Measurements from ENCODE around the gene CCDC24.

CCDC24 gene

GRCh38 chr1:44027320-44027719 lies 35.9 kb downstream of the CCDC24 start:
- DNase-seq = no peak

DNA sequence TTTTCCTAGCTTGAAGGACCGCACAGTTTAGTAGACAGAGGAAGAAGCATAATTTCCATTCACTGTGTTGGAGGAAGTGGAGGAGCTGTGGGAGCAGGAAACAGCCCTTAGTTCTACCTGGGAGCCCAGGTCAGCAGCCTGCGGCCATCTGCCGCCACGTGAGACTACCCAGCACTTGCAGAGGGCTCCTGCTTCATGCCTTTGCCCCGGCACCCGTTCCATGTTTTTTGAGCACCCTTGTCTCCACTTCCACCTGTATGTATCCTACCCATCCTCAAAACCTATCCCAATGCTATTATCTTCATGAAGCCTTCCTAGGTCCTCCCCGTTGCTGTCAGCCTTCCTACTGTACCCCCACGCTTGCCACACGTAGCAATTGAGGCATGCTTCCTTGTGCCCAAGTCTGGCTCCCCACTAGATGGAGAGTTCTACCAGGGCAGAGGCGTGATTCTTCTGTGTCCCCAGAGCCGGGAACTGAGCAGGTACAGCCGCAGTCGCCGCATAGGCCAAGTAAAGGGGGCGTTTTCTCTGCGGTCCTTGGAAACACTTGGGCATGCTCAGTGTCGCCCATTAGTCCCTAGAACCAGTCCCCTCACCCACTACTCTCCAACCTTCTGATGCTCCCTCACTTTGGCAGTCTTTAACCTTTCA lies 38.0 kb downstream of the CCDC24 start:
- DNase-seq = peak; percentile 86

- DNase-seq = peak; percentile 86
Measured at GRCh38 chr1:44029911-44030604, 38.7 kb downstream of the CCDC24 start.

GRCh38 chr1:44030605-44031251 lies 39.3 kb downstream of the CCDC24 start:
- DNase-seq = peak; percentile 54

- DNase-seq = no peak
Measured at GRCh38 chr1:44031252-44032169, 40.1 kb downstream of the CCDC24 start, which contains the start of gene SLC6A9. TSS of gene SLC6A9 (minus strand) at chr1:44031462. CDS start at chr1:44024277, 7,185 bp downstream.

DNA sequence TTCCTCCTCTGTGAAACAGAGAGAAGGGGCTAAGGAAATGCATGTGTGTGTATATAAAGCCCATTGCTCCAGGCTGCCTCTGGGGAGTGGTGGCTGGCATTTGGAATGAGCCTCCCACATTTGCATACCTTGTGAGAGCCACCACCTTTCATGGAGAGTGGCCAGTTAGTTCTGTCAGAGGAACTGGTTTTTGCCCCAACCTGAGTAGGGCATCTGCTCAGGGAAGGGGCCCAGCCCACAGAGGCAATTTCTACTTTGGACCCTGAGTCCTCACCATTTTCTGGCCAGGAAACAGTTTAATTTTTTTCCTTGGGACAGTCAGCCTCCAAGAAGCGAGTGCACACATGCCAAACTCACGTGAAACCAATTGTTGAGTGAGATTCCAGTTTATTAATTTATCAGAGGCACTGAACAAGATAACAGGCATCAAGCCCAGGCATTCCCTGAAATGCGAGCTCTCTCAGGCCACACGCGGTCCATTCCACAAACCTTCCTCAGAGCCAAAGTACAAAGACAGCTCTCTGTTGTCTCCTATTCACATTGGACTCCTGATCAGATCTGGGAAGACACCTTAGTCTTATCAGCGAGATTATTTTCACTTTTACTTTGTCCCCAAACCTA lies 40.9 kb downstream of the CCDC24 start:
- DNase-seq = no peak

GRCh38 chr1:44033041-44033575 lies 41.7 kb downstream of the CCDC24 start:
- no peak for DNase-seq

GRCh38 chr1:44033756-44034155 lies 42.4 kb downstream of the CCDC24 start:
- no peak for DNase-seq

DNA sequence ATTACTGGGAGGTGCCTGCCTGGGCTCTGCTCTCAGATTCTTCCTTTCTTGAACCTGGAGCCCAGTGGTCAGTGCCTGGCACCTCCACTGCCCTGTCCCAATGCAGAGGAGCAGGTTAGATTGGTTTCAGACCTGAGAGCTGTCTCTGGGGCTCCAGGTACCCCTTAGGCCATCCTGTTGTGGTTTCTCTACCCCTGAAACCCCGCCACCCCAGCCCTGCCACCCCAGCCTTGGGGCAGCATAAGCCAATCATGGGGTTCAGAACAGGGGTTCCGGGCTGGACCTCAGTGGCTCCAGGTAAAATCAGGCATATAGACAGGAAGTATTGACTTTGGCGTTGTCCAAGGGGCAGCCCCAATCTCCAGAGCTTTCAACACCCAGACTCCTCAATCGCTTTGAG lies 43.0 kb downstream of the CCDC24 start:
- DNase-seq = no peak

DNA sequence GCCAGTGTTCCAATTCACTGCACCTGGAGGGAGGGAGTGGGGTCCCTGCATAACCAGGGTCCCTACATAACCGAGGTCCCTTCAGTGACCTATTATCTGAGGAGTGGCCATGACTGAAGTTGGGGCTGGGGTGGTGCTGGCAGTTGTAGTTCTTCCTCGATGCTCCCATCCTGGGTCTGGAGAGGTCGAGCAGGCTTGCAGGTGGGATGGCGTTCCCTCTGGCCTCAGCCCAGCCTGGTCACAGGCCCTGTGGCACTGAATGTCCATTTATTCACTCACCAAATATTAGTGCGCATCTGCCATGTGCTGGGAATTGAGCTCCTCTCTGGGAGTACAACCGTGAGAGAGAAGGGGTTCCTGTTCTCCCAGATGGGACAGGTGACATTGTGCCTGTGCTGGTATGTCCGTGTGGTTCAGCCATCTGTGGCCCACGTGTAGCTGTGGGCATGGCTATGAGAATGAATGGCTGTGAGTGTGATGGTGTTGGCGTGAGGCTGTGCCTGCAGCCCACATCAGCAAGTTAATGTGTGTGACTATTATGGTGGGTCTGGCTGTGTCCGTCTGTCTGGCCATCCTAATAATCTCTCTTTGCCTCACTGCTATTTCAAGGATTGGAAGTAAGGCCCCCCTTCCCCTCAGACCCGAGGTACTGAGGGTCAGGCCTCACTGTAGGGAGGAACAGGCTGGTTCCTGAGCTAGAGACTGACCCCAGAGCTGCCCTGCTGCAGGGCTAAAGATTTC lies 43.7 kb downstream of the CCDC24 start:
- DNase-seq = no peak

- no peak for DNase-seq
Measured at GRCh38 chr1:44035726-44036408, 44.5 kb downstream of the CCDC24 start.

- DNase-seq = peak; percentile 83
Measured at GRCh38 chr1:44036409-44037139, 45.2 kb downstream of the CCDC24 start.

- DNase-seq = no peak
Measured at GRCh38 chr1:44037154-44037553, 45.8 kb downstream of the CCDC24 start.

GRCh38 chr1:44038876-44039657 lies 47.7 kb downstream of the CCDC24 start:
- no peak for DNase-seq

- DNase-seq = no peak
Measured at GRCh38 chr1:44040418-44040817, 49.0 kb downstream of the CCDC24 start.

- no peak for DNase-seq
Measured at GRCh38 chr1:44040846-44041245, 49.4 kb downstream of the CCDC24 start.

GRCh38 chr1:44043176-44044070 lies 52.0 kb downstream of the CCDC24 start:
- no peak for DNase-seq
